Keratinocyte (primary cell): ENCODE results near the gene RTP2. TPM values are rescaled to one million over a fixed set of nuclear protein-coding genes. Genes with fewer than 3 reads are reported as not detected.

ENCODE experiments used
- DNase-seq: peaks from one replicate; pipeline ENCODE4 v3.0.0-alpha.2; 2011; ENCODE audit warnings: low read depth, missing footprints, low spot score
- FAIRE-seq: peaks from 2 replicates; lab custom pipeline; 2011; peaks lifted over from hg19 to GRCh38; lab: Jason Lieb, UNC
- H2AFZ ChIP-seq: 2 replicates; pipeline ENCODE4 v1.6.0; 2012; ENCODE audit warnings: low read length, control low read depth, inconsistent platforms; ENCODE audit not compliant: control insufficient read depth
- H3K27ac ChIP-seq: 2 replicates; pipeline ENCODE4 v1.5.1; 2011; ENCODE audit warnings: low read length; ENCODE audit not compliant: control insufficient read depth, insufficient read depth
- H3K27me3 ChIP-seq: 3 replicates; pipeline ENCODE4 v1.6.0; 2011; ENCODE audit warnings: low read length; ENCODE audit not compliant: control insufficient read depth, insufficient read depth; ENCODE audit errors: extremely low read depth
- H3K36me3 ChIP-seq, 2 experiments: 2 replicates in 1 of 2; 3 replicates in 1 of 2; pipeline ENCODE4 v1.5.1; 2011; ENCODE audit warnings: low read length in 2 of 2, mild to moderate bottlenecking in 1 of 2; ENCODE audit not compliant: control insufficient read depth in 2 of 2, insufficient read depth in 2 of 2; ENCODE audit errors: extremely low read depth in 1 of 2
- H3K4me1 ChIP-seq: 3 replicates; pipeline ENCODE4 v1.5.1; 2011; ENCODE audit warnings: low read length; ENCODE audit not compliant: control insufficient read depth, insufficient read depth; ENCODE audit errors: extremely low read depth
- H3K4me2 ChIP-seq: 3 replicates; pipeline ENCODE4 v1.6.0; 2011; ENCODE audit warnings: low read depth, low read length; ENCODE audit not compliant: control insufficient read depth, insufficient read depth; ENCODE audit errors: extremely low read depth
- H3K4me3 ChIP-seq, 3 experiments: fragments of 200-600 bp in 1 of 3; sonication (generic) in 1 of 3; 2 replicates in 2 of 3; 3 replicates in 1 of 3; pipeline ENCODE4 v1.5.1; 2011 to 2016; ENCODE audit warnings: low read length in 3 of 3, mild to moderate bottlenecking in 3 of 3, control low read depth in 2 of 3, inconsistent platforms in 1 of 3, low read depth in 1 of 3, mixed read lengths in 1 of 3, mixed run types in 1 of 3, moderate library complexity in 1 of 3; ENCODE audit not compliant: control insufficient read depth in 2 of 3, insufficient read depth in 2 of 3; ENCODE audit errors: extremely low read depth in 1 of 3
- H3K79me2 ChIP-seq: 2 replicates; pipeline ENCODE4 v1.6.0; 2012; ENCODE audit warnings: low read length; ENCODE audit not compliant: control insufficient read depth, insufficient read depth
- H3K9ac ChIP-seq: 3 replicates; pipeline ENCODE4 v1.6.0; 2011; ENCODE audit warnings: low read length; ENCODE audit not compliant: control insufficient read depth, insufficient read depth; ENCODE audit errors: extremely low read depth
- H3K9me1 ChIP-seq: 3 replicates; pipeline ENCODE4 v1.6.0; 2011; ENCODE audit warnings: low read length; ENCODE audit not compliant: control insufficient read depth, insufficient read depth; ENCODE audit errors: extremely low read depth
- H3K9me3 ChIP-seq: 2 replicates; pipeline ENCODE4 v1.5.1; 2012; ENCODE audit warnings: low read depth, low read length; ENCODE audit not compliant: control insufficient read depth
- H4K20me1 ChIP-seq: 3 replicates; pipeline ENCODE4 v1.6.0; 2011; ENCODE audit warnings: low read length; ENCODE audit not compliant: control insufficient read depth, insufficient read depth; ENCODE audit errors: extremely low read depth
- CTCF ChIP-seq, 3 experiments: IDR thresholded peaks in 1 of 3; conservative IDR thresholded peaks in 1 of 3; optimal IDR thresholded peaks in 1 of 3; 2 replicates in 2 of 3; 3 replicates in 1 of 3; pipeline versions ENCODE3 to v1.5.1; 2011; ENCODE audit warnings: low read length in 3 of 3, mild to moderate bottlenecking in 3 of 3, moderate library complexity in 2 of 3, control low read depth in 1 of 3, inconsistent platforms in 1 of 3; ENCODE audit not compliant: insufficient read depth in 2 of 3; ENCODE audit errors: extremely low read depth in 1 of 3
- EZH2 ChIP-seq: IDR thresholded peaks from one replicate; pipeline ENCODE4 v1.6.1; 2012; ENCODE audit warnings: inconsistent platforms, mild to moderate bottlenecking, low read length, moderate library complexity
- dilution Hi-C: fragments of 300-500 bp; cut with MboI; formaldehyde crosslinking; loops from one replicate; pipeline ENCODE4 v1.7.0; 2020; ENCODE audit warnings: low sequenced_read_pairs; ENCODE audit not compliant: extremely low pct_ligation_motif_present
- polyA plus RNA-seq, 5 experiments: library from polyadenylated mRNA; depleted of rRNA in 3 of 5; stranded (reverse) in 3 of 5; stranded (forward) in 1 of 5; unstranded in 1 of 5; fragments of >200 nt; gene quantifications; 1 replicate in 1 of 5; 2 replicates in 3 of 5; 3 replicates in 1 of 5; pipeline versions ENCODE4 v1.2.1 to v1.2.3, GENCODE V29; 2011 to 2012; ENCODE audit warnings: missing spikeins in 2 of 5, low read depth in 1 of 5, low replicate concordance in 1 of 5

Gene RTP2
- polyA plus RNA-seq, 1 donor (not counting 4 experiments of a cell fraction or from before 2014, with no cell fraction given) = not detected

- dilution Hi-C loops = loop anchor here (25.0 kb wide), 1 partner anchor 1211 kb away; no protein-coding TSS in a partner anchor
- Histone ChIP-seq H3K27me3 (no peaks in the 10 kb centered on the region), H3K9me3 (no peaks in the 10 kb centered on the region), H3K79me2 (no peaks in the 10 kb centered on the region), H3K4me2 (no peak overlapping the region), H3K4me3 (no peak overlapping the region), H4K20me1 (no peaks in the 10 kb centered on the region), H3K4me1 (no peaks in the 10 kb centered on the region), H3K9ac (no peak overlapping the region), H3K27ac (no peak overlapping the region), H3K9me1 (no peaks in the 10 kb centered on the region), H3K36me3 (peaks cover 48 to 57% of the 10 kb centered on the region in 2 experiments), H2AFZ (no peak overlapping the region)
- DNase-seq (no peak), FAIRE-seq (no peak)
- TF ChIP-seq CTCF (optimal IDR thresholded peaks at IDR 0.05 in 1 of 3, IDR thresholded peaks at IDR 0.05 in 1 of 3, conservative IDR thresholded peaks at IDR 0.05 in 1 of 3; ENCODE audit: extremely low read depth in 1 of 3, insufficient read depth in 2 of 3, low read length in 3 of 3) (no peak), EZH2 (no peak)
Observed at GRCh38 chr3:187725653-187726370, 23.5 kb upstream of the RTP2 start.

- Histone ChIP-seq H3K9ac (no peak overlapping the region), H4K20me1 (no peaks in the 10 kb centered on the region), H3K4me3 (no peak overlapping the region), H2AFZ (no peak overlapping the region), H3K9me3 (no peaks in the 10 kb centered on the region), H3K36me3 (peaks cover 46 to 53% of the 10 kb centered on the region in 2 experiments), H3K27me3 (no peaks in the 10 kb centered on the region), H3K9me1 (no peaks in the 10 kb centered on the region), H3K79me2 (no peaks in the 10 kb centered on the region), H3K4me2 (no peak overlapping the region), H3K27ac (no peak overlapping the region), H3K4me1 (no peaks in the 10 kb centered on the region)
- dilution Hi-C loops = loop anchor here (25.0 kb wide), 1 partner anchor 1212 kb away; no protein-coding TSS in a partner anchor
- TF ChIP-seq CTCF (optimal IDR thresholded peaks at IDR 0.05 in 1 of 3, IDR thresholded peaks at IDR 0.05 in 1 of 3, conservative IDR thresholded peaks at IDR 0.05 in 1 of 3; ENCODE audit: extremely low read depth in 1 of 3, insufficient read depth in 2 of 3, low read length in 3 of 3) = no peak
- TF ChIP-seq EZH2 = no peak
- no peak for DNase-seq
- FAIRE-seq = no peak
Observed at GRCh38 chr3:187725224-187725623, 22.9 kb upstream of the RTP2 start.
